ENCODE data around the gene FCSK.
A peak's percentile ranks its signal among the peaks of the same experiment; 100 is the strongest.

Gene FCSK

DNA sequence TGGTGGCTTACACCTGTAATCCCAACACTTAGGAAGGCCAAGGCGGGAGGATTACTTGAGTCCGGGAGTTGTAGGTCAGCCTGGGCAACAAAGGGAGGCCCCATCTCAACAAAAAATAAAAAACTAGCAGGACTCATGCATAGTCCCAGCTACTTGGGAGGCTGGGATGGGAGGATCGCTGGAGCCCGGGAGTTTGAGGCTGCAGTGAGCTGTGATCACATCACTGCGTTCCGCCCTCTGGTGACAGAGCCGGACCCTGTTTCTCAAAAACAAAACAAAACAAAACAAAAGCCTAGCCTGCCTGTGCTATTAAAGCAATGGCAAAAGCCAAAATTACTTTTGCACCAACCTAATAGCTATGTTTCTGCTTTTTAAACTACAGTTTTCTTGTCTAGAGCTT lies 1.5 kb downstream of the FCSK start:
- DNase-seq (ENCODE audit: low spot score), result no peak

DNA sequence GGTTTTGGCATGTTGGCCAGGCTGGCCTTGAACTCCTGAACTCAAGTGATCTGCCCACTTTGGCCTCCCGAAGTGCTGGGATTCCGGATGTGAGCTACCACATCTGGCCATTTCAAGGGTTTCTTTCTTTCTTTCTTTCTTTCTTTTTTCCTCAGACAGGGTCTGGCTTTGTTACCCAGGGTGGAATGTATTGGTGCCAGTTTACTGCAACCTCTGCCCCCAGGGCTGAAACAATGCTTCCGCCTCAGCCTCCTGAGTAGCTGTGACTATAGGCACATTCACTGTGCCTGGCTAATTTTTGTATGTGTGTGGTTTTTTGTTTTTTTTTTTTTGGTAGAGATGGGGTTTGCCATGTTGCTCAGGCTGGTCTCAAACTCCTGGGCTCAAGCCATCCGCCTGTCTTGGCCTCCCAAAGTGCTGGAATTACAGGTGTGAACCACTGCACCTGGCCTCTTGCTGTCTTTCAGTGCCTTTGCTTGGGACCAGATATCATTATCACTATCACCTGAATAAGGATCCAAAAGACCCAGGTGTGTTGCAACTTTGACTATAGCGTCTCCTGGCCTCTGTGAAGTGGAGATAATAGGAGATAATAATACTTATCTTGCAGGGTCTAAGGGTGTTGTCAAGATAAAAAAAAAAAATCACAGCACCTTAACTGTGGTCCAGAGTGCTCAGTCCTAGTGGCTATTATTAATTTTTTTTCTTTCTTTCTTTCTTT lies 3.2 kb downstream of the FCSK start:
- no peak for DNase-seq (ENCODE audit: low spot score)

GRCh38 chr16:70460737-70461261 lies 6.4 kb downstream of the FCSK start:
- DNase-seq (ENCODE audit: low spot score), result no peak

DNA sequence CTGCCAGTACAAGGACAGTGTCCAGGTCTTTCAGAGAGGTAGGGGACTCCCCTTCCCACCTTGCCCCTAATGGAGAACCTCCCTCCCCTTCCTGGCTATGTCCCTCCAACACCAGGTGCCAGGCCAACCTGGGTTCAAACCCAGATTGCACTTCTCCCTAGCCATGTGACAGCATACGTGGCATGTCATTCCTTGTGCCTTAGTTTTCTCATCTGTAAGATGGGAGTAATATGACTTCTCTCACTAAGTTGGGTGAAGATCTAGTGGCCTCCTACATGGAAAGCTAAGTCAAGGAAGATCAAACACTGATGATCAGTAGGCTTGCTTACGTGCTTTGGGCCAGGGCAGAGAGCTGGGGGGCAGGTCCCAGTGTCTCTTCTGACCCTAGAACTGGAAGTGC lies 8.8 kb downstream of the FCSK start:
- no peak for DNase-seq (ENCODE audit: low spot score)

- no peak for DNase-seq (ENCODE audit: low spot score)
These were observed 11.8 kb downstream of the FCSK start for GRCh38 chr16:70465999-70466804.

GRCh38 chr16:70466805-70467076 lies 12.3 kb downstream of the FCSK start:
- DNase-seq (ENCODE audit: low spot score), result no peak

DNA sequence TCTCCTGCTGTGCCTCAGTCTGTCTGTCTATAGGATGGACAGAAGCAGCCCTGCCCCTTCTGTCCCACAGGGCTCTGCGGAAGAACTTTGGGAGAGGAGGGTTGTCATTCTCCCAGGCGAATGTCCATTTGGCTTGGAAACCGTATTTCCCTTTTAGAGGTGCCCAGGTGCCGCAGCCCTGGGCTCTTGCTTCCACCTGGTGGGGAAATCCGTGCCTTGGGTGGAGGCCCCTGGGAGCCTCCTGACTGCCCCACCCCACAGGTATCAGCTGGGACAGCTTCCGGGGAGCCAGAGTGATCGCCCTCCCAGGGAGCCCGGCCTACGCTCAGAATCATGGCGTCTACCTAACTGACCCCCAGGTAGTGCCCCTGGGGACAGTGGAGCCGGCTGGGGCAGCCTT lies 12.7 kb downstream of the FCSK start:
- no peak for DNase-seq (ENCODE audit: low spot score)

- DNase-seq (ENCODE audit: low spot score), result no peak
These were observed 13.2 kb downstream of the FCSK start for GRCh38 chr16:70467608-70468007.

DNA sequence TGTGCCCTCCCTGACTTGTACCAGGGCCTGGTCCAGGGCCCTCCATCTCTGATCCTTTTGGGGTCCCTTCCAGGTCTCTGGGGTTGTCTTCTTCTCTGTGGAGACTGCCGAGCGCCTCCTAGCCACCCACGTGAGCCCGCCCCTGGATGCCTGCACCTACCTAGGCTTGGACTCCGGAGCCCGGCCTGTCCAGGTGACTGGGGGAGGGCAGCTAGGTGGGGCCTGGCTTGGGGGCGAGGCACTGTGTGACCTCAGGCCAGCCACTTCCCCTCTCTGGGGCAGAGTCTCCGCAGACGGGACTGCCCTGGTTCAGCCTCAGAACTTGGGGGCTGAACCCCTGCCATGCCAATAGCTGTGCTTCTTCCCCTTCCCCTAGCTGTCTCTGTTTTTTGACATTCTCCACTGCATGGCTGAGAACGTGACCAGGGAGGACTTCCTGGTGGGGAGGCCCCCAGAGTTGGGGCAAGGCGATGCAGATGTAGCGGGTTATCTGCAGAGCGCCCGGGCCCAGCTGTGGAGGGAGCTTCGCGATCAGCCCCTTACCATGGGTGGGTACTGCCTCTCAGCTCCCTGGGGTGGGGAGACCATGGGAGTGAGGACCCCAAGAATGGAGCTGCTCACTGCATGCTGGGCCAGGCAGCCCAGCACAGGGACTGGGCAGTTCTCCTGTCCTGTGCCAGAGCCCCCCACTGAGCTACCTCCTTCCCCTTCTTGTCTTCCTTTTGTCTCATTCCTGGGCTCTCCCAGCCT lies 14.6 kb downstream of the FCSK start:
- DNase-seq (ENCODE audit: low spot score), result no peak

DNA sequence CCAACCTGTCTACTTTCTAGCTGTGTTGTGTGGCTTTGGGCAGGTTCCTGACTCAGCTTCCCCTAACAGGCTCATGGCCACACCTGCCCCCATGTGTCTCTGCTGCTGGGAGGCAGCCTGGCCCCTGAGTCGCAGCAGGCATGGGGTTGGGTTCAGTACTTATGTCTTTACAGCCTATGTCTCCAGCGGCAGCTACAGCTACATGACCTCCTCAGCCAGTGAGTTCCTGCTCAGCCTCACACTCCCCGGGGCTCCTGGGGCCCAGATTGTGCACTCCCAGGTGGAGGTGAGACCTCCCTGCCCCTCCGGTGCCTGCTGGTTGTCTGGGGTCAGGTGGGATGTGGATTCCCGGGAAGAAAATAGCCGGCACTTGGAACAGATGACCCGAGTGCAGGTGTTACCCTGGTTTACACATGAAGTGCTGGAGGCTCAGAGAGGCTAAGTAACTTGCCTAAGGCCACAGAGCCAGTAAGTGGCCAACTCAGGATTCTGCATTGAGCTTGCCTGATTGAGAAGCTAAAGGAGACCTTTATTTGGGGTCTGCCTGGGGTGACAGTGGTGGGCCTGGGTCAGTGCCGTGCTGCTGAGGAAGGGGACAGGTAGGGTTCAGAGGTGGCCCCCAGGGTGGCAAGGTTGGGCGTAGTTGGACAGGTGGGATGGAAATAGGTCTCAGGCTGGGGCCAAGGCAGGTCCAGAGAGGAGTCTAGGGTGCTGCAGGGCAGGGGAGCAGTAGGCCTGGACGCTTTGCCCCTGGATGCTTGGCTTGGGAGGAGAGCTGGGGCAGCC lies 15.9 kb downstream of the FCSK start:
- no peak for DNase-seq (ENCODE audit: low spot score)

- DNase-seq (ENCODE audit: low spot score), result no peak
These were observed 16.5 kb downstream of the FCSK start for GRCh38 chr16:70470927-70471341.

GRCh38 chr16:70472786-70473433 lies 18.5 kb downstream of the FCSK start:
- no peak for DNase-seq (ENCODE audit: low spot score)

- DNase-seq (ENCODE audit: low spot score), result peak; percentile 51
These were observed 19.3 kb downstream of the FCSK start for GRCh38 chr16:70473446-70474319.

DNA sequence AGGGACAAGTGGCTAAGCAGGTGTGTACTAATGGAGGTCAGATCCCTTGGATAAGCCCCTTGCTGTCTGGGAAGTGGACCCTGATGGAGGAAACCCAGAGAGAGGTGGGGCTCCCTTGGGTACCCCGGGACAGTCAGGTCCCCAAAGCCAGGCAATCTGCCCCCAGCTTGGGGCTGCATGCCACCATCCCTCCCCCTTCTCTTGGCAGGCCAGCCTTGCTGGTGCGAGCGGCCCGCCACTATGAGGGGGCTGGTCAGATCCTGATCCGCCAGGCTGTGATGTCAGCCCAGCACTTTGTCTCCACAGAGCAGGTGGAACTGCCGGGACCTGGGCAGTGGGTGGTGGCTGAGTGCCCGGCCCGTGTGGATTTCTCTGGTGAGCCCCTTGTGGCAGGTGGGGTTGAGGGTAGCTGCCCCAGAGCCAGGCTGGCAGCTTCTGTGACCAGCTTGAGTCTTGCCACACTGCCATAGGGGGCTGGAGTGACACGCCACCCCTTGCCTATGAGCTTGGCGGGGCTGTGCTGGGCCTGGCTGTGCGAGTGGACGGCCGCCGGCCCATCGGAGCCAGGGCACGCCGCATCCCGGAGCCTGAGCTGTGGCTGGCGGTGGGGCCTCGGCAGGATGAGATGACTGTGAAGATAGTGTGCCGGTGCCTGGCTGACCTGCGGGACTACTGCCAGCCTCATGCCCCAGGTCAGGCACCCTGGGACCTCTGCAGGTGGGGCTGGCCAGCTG lies 20.1 kb downstream of the FCSK start:
- no peak for DNase-seq (ENCODE audit: low spot score)

- DNase-seq (ENCODE audit: low spot score), result no peak
These were observed 20.9 kb downstream of the FCSK start for GRCh38 chr16:70475054-70475871.

GRCh38 chr16:70476272-70477020 lies 22.1 kb downstream of the FCSK start:
- peak; percentile 45 for DNase-seq (ENCODE audit: low spot score)

GRCh38 chr16:70478169-70478568 lies 23.8 kb downstream of the FCSK start:
- no peak for DNase-seq (ENCODE audit: low spot score)

DNA sequence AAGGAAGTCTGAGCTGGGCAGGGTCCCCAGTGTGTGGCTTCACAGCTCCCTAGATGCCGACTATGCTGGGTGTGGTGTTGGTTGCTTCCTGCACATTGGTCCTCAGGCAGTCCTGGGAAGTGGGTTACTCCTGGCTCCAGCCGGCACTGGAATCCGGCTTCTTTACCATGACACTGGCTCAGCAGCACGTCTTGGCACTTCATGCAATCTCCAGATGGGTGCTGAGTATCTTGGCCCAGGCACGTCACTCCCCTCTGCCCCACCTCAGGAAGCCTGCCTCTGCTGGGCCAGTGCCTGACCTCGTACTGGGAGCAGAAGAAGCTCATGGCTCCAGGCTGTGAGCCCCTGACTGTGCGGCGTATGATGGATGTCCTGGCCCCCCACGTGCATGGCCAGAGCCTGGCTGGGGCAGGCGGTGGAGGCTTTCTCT lies 24.5 kb downstream of the FCSK start:
- DNase-seq (ENCODE audit: low spot score), result no peak
